HG03442 (cell line): ENCODE results near the gene ZNF778.

ENCODE experiments used
- ATAC-seq: cut with Tn5 transposase; IDR thresholded peaks from one replicate; pipeline ENCODE4 v1.9.1; 2021; ENCODE audit warnings: mild to moderate bottlenecking, moderate library complexity; ENCODE audit not compliant: unreplicated experiment

The ZNF778 gene

GRCh38 chr16:89274561-89275283 lies 57.2 kb downstream of the ZNF778 start:
- ATAC-seq: no peak

- no peak for ATAC-seq
Measured at GRCh38 chr16:89275284-89275584, 57.7 kb downstream of the ZNF778 start.

GRCh38 chr16:89275837-89276720 lies 58.6 kb downstream of the ZNF778 start:
- ATAC-seq: no peak

GRCh38 chr16:89277049-89277448 lies 59.5 kb downstream of the ZNF778 start:
- ATAC-seq: no peak

- no peak for ATAC-seq
Measured at GRCh38 chr16:89277641-89278341, 60.3 kb downstream of the ZNF778 start.

- no peak for ATAC-seq
Measured at GRCh38 chr16:89278441-89279240, 61.1 kb downstream of the ZNF778 start.

- ATAC-seq: no peak
Measured at GRCh38 chr16:89279666-89280481, 62.4 kb downstream of the ZNF778 start.

- no peak for ATAC-seq
Measured at GRCh38 chr16:89280546-89281188, 63.2 kb downstream of the ZNF778 start.

- ATAC-seq: no peak
Measured at GRCh38 chr16:89281189-89281577, 63.7 kb downstream of the ZNF778 start.

GRCh38 chr16:89281829-89282228 lies 64.3 kb downstream of the ZNF778 start:
- ATAC-seq: no peak

GRCh38 chr16:89282523-89282922 lies 65.0 kb downstream of the ZNF778 start:
- no peak for ATAC-seq

- ATAC-seq: no peak
Measured at GRCh38 chr16:89283449-89283848, 65.9 kb downstream of the ZNF778 start.

- ATAC-seq: no peak
Measured at GRCh38 chr16:89285381-89285780, 67.9 kb downstream of the ZNF778 start.

GRCh38 chr16:89286096-89286495 lies 68.6 kb downstream of the ZNF778 start:
- no peak for ATAC-seq
